Nephron progenitor cell (in vitro differentiated cells): ENCODE measurements around the gene R3HCC1L.
"Not testable (repeated sequence)": the region's sequence is repeated elsewhere in the genome, so short reads cannot be mapped to it uniquely, and the experiment has no call there.

Experiments
- DNase-seq: peaks from one replicate; pipeline ENCODE4 v3.0.0; 2021
- H3K27ac Mint-ChIP-seq: 2 replicates; pipeline ENCODE4 v1.8.0; 2021; ENCODE audit warnings: mild to moderate bottlenecking, moderate library complexity, mixed read lengths
- H3K27me3 Mint-ChIP-seq: 2 replicates; pipeline ENCODE4 v1.8.0; 2021; ENCODE audit warnings: mild to moderate bottlenecking, low read depth, mixed read lengths; ENCODE audit not compliant: poor library complexity
- H3K36me3 Mint-ChIP-seq: 2 replicates; pipeline ENCODE4 v1.8.0; 2021; ENCODE audit warnings: low read depth, mixed read lengths
- H3K4me1 Mint-ChIP-seq: 2 replicates; pipeline ENCODE4 v1.8.0; 2021; ENCODE audit warnings: mixed read lengths
- H3K4me3 Mint-ChIP-seq: 2 replicates; pipeline ENCODE4 v1.8.0; 2021; ENCODE audit warnings: mild to moderate bottlenecking, moderate library complexity, mixed read lengths
- H3K9me3 Mint-ChIP-seq: 2 replicates; pipeline ENCODE4 v1.8.0; 2021; ENCODE audit warnings: mild to moderate bottlenecking, moderate library complexity, mixed read lengths
- CTCF ChIP-seq: fragments of 200-600 bp; sonication (generic); IDR thresholded peaks from 2 replicates; pipeline ENCODE4 v1.5.0; 2021; ENCODE audit warnings: antibody characterized with exemption

R3HCC1L gene

GRCh38 chr10:98115031-98115787, 19.2 kb upstream of the R3HCC1L start:
- peaks cover 50% of the 10 kb centered on the region for H3K27me3 Mint-ChIP-seq
- no peaks in the 10 kb centered on the region for H3K4me1 Mint-ChIP-seq
- H3K36me3 Mint-ChIP-seq, result no peaks in the 10 kb centered on the region
- no peak for TF ChIP-seq CTCF
- H3K4me3 Mint-ChIP-seq, result no peak overlapping the region
- no peak for DNase-seq
- H3K9me3 Mint-ChIP-seq, result peaks cover 21% of the 10 kb centered on the region
- H3K27ac Mint-ChIP-seq, result no peak overlapping the region

GRCh38 chr10:98119891-98120290, 14.6 kb upstream of the R3HCC1L start:
- Mint-ChIP-seq H3K27me3 (peaks cover 29% of the 10 kb centered on the region), H3K36me3 (no peaks in the 10 kb centered on the region), H3K4me1 (no peaks in the 10 kb centered on the region), H3K4me3 (no peak overlapping the region), H3K27ac (no peak overlapping the region), H3K9me3 (peaks cover 66% of the 10 kb centered on the region)
- no peak for TF ChIP-seq CTCF
- DNase-seq, result no peak

GRCh38 chr10:98125940-98126631, 8.4 kb upstream of the R3HCC1L start:
- H3K9me3 Mint-ChIP-seq, result peaks cover 45% of the 10 kb centered on the region
- DNase-seq, result no peak
- H3K4me1 Mint-ChIP-seq, result peaks cover 25% of the 10 kb centered on the region
- TF ChIP-seq CTCF, result no peak
- no peak overlapping the region for H3K27ac Mint-ChIP-seq
- H3K36me3 Mint-ChIP-seq, result no peaks in the 10 kb centered on the region
- no peak overlapping the region for H3K4me3 Mint-ChIP-seq
- peaks cover 14% of the 10 kb centered on the region for H3K27me3 Mint-ChIP-seq

GRCh38 chr10:98128802-98129201, 5.7 kb upstream of the R3HCC1L start:
- Mint-ChIP-seq H3K27ac (no peak overlapping the region), H3K36me3 (peaks cover 16% of the 10 kb centered on the region), H3K9me3 (peaks cover 41% of the 10 kb centered on the region), H3K4me1 (peaks cover 25% of the 10 kb centered on the region), H3K4me3 (no peak overlapping the region), H3K27me3 (peaks cover 10% of the 10 kb centered on the region)
- TF ChIP-seq CTCF, result no peak
- no peak for DNase-seq

- Mint-ChIP-seq H3K4me1 (peaks cover 35% of the 10 kb centered on the region), H3K9me3 (peaks cover 30% of the 10 kb centered on the region), H3K4me3 (no peak overlapping the region), H3K27me3 (peaks cover 10% of the 10 kb centered on the region), H3K27ac (no peak overlapping the region), H3K36me3 (peaks cover 16% of the 10 kb centered on the region)
- TF ChIP-seq CTCF, result no peak
- DNase-seq, result no peak
Observed at GRCh38 chr10:98131619-98132018, 2.8 kb upstream of the R3HCC1L start.

GRCh38 chr10:98133075-98133752, 1.2 kb upstream of the R3HCC1L start:
- not testable (repeated sequence) for H3K27me3 Mint-ChIP-seq, DNase-seq, H3K27ac Mint-ChIP-seq
- H3K4me1 Mint-ChIP-seq, result peaks cover 33% of the 10 kb centered on the region
- H3K36me3 Mint-ChIP-seq, result peaks cover 16% of the 10 kb centered on the region
- peak overlapping the region; percentile 62 for H3K4me3 Mint-ChIP-seq
- H3K9me3 Mint-ChIP-seq, result peaks cover 30% of the 10 kb centered on the region
